H9 (cell line): Measurements from ENCODE around the gene PPP2R5B. TPM values are rescaled to one million over a fixed set of nuclear protein-coding genes. Genes with fewer than 3 reads are reported as not detected.

ENCODE experiments used
- DNase-seq: peaks from one replicate; pipeline ENCODE4 v3.0.0-alpha.2; 2017
- H2AFZ ChIP-seq: one replicate; pipeline ENCODE4 v1.6.1; 2013; ENCODE audit warnings: mild to moderate bottlenecking, low read length, control low read depth, moderate library complexity
- H2AK5ac ChIP-seq: 2 replicates; pipeline ENCODE4 v1.6.1; 2013; ENCODE audit warnings: low read length, control low read depth, mixed read lengths; ENCODE audit not compliant: insufficient read length
- H2BK120ac ChIP-seq: one replicate; pipeline ENCODE4 v1.6.1; 2013; ENCODE audit warnings: low read depth, mild to moderate bottlenecking, low read length, control low read depth, inconsistent platforms; ENCODE audit not compliant: poor library complexity, severe bottlenecking
- H2BK12ac ChIP-seq: 2 replicates; pipeline ENCODE4 v1.6.1; 2013; ENCODE audit warnings: low read length, control low read depth, mixed read lengths, low read depth; ENCODE audit not compliant: insufficient read length
- H2BK15ac ChIP-seq: 2 replicates; pipeline ENCODE4 v1.6.1; 2013; ENCODE audit warnings: low read depth, low read length, control low read depth
- H2BK20ac ChIP-seq: one replicate; pipeline ENCODE4 v1.6.1; 2013; ENCODE audit warnings: low read depth, mild to moderate bottlenecking, low read length, control low read depth, inconsistent platforms; ENCODE audit not compliant: poor library complexity, severe bottlenecking
- H2BK5ac ChIP-seq: 2 replicates; pipeline ENCODE4 v1.6.1; 2013; ENCODE audit warnings: low read length, control low read depth, mixed read lengths; ENCODE audit not compliant: insufficient read length
- H3K14ac ChIP-seq: 2 replicates; pipeline ENCODE4 v1.6.1; 2013; ENCODE audit warnings: low read length, control low read depth; ENCODE audit not compliant: insufficient read depth
- H3K18ac ChIP-seq: 2 replicates; pipeline ENCODE4 v1.6.1; 2013; ENCODE audit warnings: low read depth, mild to moderate bottlenecking, mixed read lengths, low read length, control low read depth; ENCODE audit not compliant: insufficient read length
- H3K23ac ChIP-seq: 2 replicates; pipeline ENCODE4 v1.6.1; 2013; ENCODE audit warnings: low read length, control low read depth, mixed read lengths, low read depth; ENCODE audit not compliant: insufficient read length
- H3K23me2 ChIP-seq: 2 replicates; pipeline ENCODE4 v1.6.1; 2013; ENCODE audit warnings: low read depth, mild to moderate bottlenecking, mixed read lengths, low read length, control low read depth; ENCODE audit not compliant: insufficient read length, poor library complexity, severe bottlenecking
- H3K27ac ChIP-seq: 2 replicates; pipeline ENCODE4 v1.5.1; 2013; ENCODE audit warnings: low read length, control low read depth, mixed read lengths, low read depth; ENCODE audit not compliant: insufficient read length
- H3K27me3 ChIP-seq: 2 replicates; pipeline ENCODE4 v1.6.1; 2013; ENCODE audit warnings: low read length, control low read depth, inconsistent platforms; ENCODE audit not compliant: insufficient read depth
- H3K4ac ChIP-seq: 2 replicates; pipeline ENCODE4 v1.6.1; 2013; ENCODE audit warnings: low read depth, mild to moderate bottlenecking, control low read depth, inconsistent platforms, low read length, moderate library complexity
- H3K4me1 ChIP-seq: 2 replicates; pipeline ENCODE4 v1.6.1; 2013; ENCODE audit warnings: low read length, control low read depth, inconsistent platforms; ENCODE audit not compliant: insufficient read depth
- H3K4me2 ChIP-seq: 2 replicates; pipeline ENCODE4 v1.6.1; 2013; ENCODE audit warnings: low read length, control low read depth, mixed read lengths; ENCODE audit not compliant: insufficient read length, insufficient read depth
- H3K56ac ChIP-seq: 2 replicates; pipeline ENCODE4 v1.6.1; 2013; ENCODE audit warnings: low read depth, mild to moderate bottlenecking, mixed read lengths, low read length, control low read depth; ENCODE audit not compliant: insufficient read length
- H3K79me1 ChIP-seq: 2 replicates; pipeline ENCODE4 v1.6.1; 2013; ENCODE audit warnings: low read depth, mild to moderate bottlenecking, moderate library complexity, low read length, control low read depth, inconsistent platforms; ENCODE audit not compliant: insufficient read depth, poor library complexity, severe bottlenecking
- H3K79me2 ChIP-seq: 2 replicates; pipeline ENCODE4 v1.6.1; 2013; ENCODE audit warnings: low read length, control low read depth, inconsistent platforms; ENCODE audit not compliant: insufficient read depth
- H3K9ac ChIP-seq: 2 replicates; pipeline ENCODE4 v1.6.1; 2013; ENCODE audit warnings: low read length, control low read depth, mixed read lengths; ENCODE audit not compliant: insufficient read length; ENCODE audit errors: extremely low read depth
- H3K9me3 ChIP-seq: one replicate; pipeline ENCODE4 v1.6.1; 2013; ENCODE audit warnings: low read depth, low read length, inconsistent platforms; ENCODE audit not compliant: control insufficient read depth
- H3T11ph ChIP-seq: one replicate; pipeline ENCODE4 v1.6.1; 2013; ENCODE audit warnings: mild to moderate bottlenecking, low read length, control low read depth, inconsistent platforms
- H4K20me1 ChIP-seq: one replicate; pipeline ENCODE4 v1.6.1; 2013; ENCODE audit not compliant: control insufficient read depth, insufficient read length, insufficient read depth
- H4K5ac ChIP-seq: 2 replicates; pipeline ENCODE4 v1.6.1; 2013; ENCODE audit warnings: low read depth, mild to moderate bottlenecking, mixed read lengths, low read length, control low read depth; ENCODE audit not compliant: insufficient read length
- H4K8ac ChIP-seq: replicated peaks from 2 replicates; pipeline ENCODE4 v1.6.1; 2013; ENCODE audit warnings: low read length, control low read depth, mixed read lengths, low read depth; ENCODE audit not compliant: insufficient read length
- H4K91ac ChIP-seq: 2 replicates; pipeline ENCODE4 v1.6.1; 2013; ENCODE audit warnings: low read depth, mild to moderate bottlenecking, moderate library complexity, mixed read lengths, low read length, control low read depth; ENCODE audit not compliant: insufficient read length
- H3K27ac Mint-ChIP-seq, 3 experiments: 2 replicates in 2 of 3; 3 replicates in 1 of 3; pipeline ENCODE4 v1.8.0; 2020 to 2021; ENCODE audit warnings: mixed read lengths in 3 of 3, mild to moderate bottlenecking in 1 of 3, moderate library complexity in 1 of 3
- H3K27me3 Mint-ChIP-seq: 2 replicates; pipeline ENCODE4 v1.8.0; 2021; ENCODE audit warnings: low read depth, mild to moderate bottlenecking, moderate library complexity, mixed read lengths
- H3K36me3 Mint-ChIP-seq, 3 experiments: 2 replicates in 2 of 3; 3 replicates in 1 of 3; pipeline ENCODE4 v1.8.0; 2020 to 2021; ENCODE audit warnings: low read depth in 3 of 3, mixed read lengths in 3 of 3; ENCODE audit not compliant: insufficient read depth in 1 of 3
- H3K4me1 Mint-ChIP-seq, 2 experiments: 2 replicates each; pipeline ENCODE4 v1.8.0; 2020; ENCODE audit warnings: mixed read lengths in 2 of 2
- H3K4me3 Mint-ChIP-seq, 2 experiments: 2 replicates in 1 of 2; 3 replicates in 1 of 2; pipeline ENCODE4 v1.8.0; 2020 to 2021; ENCODE audit warnings: mild to moderate bottlenecking in 2 of 2, mixed read lengths in 2 of 2, moderate library complexity in 1 of 2
- H3K9me3 Mint-ChIP-seq, 2 experiments: 2 replicates in 1 of 2; 3 replicates in 1 of 2; pipeline ENCODE4 v1.8.0; 2020; ENCODE audit warnings: mild to moderate bottlenecking in 2 of 2, mixed read lengths in 2 of 2, moderate library complexity in 1 of 2
- CTCF ChIP-seq: fragments of 200-600 bp; sonication (generic); conservative IDR thresholded peaks from 3 replicates; pipeline ENCODE4 v1.8.0; 2021; ENCODE audit warnings: antibody characterized with exemption, mild to moderate bottlenecking
- WGBS: extraction: QIAGEN DNeasy Blood & Tissue Kit; methylation state at CpG from one replicate; pipeline ENCODE4 v1.1.7; 2013; ENCODE audit warnings: missing lambda C conversion rate, low lambda C conversion rate, mixed read lengths; ENCODE audit not compliant: insufficient read length; ENCODE audit errors: extremely low coverage; 5-methylcytosine and 5-hydroxymethylcytosine counted together
- total RNA-seq: library from RNA; stranded (reverse); gene quantifications from 2 replicates; pipeline ENCODE4 v1.2.1, GENCODE V29; 2021

PPP2R5B gene
- total RNA-seq, 1 experiment from 2014 or later = 6.3 TPM

GRCh38 chr11:64963072-64963631 is 38.7 kb downstream of the PPP2R5B start:
- H3K27ac Mint-ChIP-seq = no peak overlapping the region
- WGBS = no CpG with 5 or more reads among the region's 5 CpGs
- no peak for DNase-seq
- H3K9me3 ChIP-seq = no peaks in the 10 kb centered on the region
- no peak overlapping the region for H4K8ac ChIP-seq
- no peak overlapping the region for H3K27ac ChIP-seq
- no peak overlapping the region for H3K23ac ChIP-seq
- no peak overlapping the region for H3K4me3 Mint-ChIP-seq
- H2AK5ac ChIP-seq = no peak overlapping the region
- H3K36me3 Mint-ChIP-seq = no peaks in the 10 kb centered on the region
- no peak overlapping the region for H3K9ac ChIP-seq
- no peak overlapping the region for H2BK120ac ChIP-seq
- H3T11ph ChIP-seq = no peak overlapping the region
- H3K14ac ChIP-seq = no peak overlapping the region
- H2BK15ac ChIP-seq = no peak overlapping the region
- H3K27me3 ChIP-seq = no peaks in the 10 kb centered on the region
- no peaks in the 10 kb centered on the region for H3K79me1 ChIP-seq
- H3K4me2 ChIP-seq = no peak overlapping the region
- no peak for TF ChIP-seq CTCF
- H2BK20ac ChIP-seq = no peak overlapping the region
- H3K56ac ChIP-seq = no peak overlapping the region
- no peaks in the 10 kb centered on the region for H3K23me2 ChIP-seq
- H3K79me2 ChIP-seq = no peaks in the 10 kb centered on the region
- no peak overlapping the region for H4K91ac ChIP-seq
- no peaks in the 10 kb centered on the region for H3K4me1 ChIP-seq
- no peak overlapping the region for H3K4ac ChIP-seq
- H2BK5ac ChIP-seq = no peak overlapping the region
- H3K18ac ChIP-seq = no peak overlapping the region
- H2AFZ ChIP-seq = no peak overlapping the region
- no peak overlapping the region for H4K5ac ChIP-seq
- no peaks in the 10 kb centered on the region for H3K4me1 Mint-ChIP-seq
- no peaks in the 10 kb centered on the region for H4K20me1 ChIP-seq
- H2BK12ac ChIP-seq = no peak overlapping the region
- H3K27me3 Mint-ChIP-seq = no peaks in the 10 kb centered on the region
- H3K9me3 Mint-ChIP-seq = no peaks in the 10 kb centered on the region
